Measurements from ENCODE around the gene CREM.
"Not testable (repeated sequence)": the region's sequence is repeated elsewhere in the genome, so short reads cannot be mapped to it uniquely, and the experiment has no call there.

The CREM gene

GRCh38 chr10:35194471-35194870 lies 67.8 kb downstream of the CREM start:
- DNase-seq (ENCODE audit: low read depth): no peak

- no peak for DNase-seq (ENCODE audit: low read depth)
Measured at GRCh38 chr10:35194906-35195305, 68.3 kb downstream of the CREM start.

GRCh38 chr10:35195361-35196306 lies 69.0 kb downstream of the CREM start:
- peak; percentile 55 for DNase-seq (ENCODE audit: low read depth)

DNA sequence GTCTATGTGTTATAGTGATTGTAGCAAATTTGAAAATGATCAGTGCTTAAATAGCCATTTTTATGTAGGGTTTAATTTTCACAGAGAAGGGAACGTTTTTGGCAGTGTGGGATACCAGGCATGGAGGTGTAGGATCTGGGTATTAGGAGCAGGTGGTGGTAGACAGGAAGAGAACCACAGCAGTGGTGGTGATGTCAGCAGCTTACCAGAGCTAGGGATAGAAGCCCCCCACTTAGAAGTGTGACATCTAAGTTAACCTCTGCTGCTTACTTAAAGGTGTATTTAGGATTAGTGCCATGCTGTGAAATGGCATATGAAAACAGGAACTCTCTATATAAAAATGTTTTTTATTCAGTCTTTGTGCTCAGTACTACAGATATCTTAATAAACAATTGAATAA lies 73.8 kb downstream of the CREM start:
- no peak for DNase-seq (ENCODE audit: low read depth)

DNA sequence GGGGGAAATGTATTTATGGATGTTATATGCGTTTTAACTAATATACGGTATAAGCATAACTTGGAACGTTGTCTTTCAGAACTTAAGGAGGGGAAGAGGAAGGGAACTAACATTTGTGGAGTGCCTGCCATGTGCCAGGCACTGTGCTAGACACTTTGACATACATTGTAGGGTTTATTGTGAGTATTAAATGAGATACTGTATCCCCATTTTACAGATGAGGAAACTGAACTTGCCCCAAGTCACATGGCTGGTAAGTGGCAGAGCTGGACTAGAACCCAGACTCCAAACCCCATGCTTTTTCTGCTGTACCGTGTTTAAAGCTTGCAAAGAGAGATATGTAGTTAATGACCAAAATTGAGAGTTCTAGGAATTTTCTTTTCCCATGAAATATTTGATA lies 74.6 kb downstream of the CREM start:
- DNase-seq (ENCODE audit: low read depth): no peak

DNA sequence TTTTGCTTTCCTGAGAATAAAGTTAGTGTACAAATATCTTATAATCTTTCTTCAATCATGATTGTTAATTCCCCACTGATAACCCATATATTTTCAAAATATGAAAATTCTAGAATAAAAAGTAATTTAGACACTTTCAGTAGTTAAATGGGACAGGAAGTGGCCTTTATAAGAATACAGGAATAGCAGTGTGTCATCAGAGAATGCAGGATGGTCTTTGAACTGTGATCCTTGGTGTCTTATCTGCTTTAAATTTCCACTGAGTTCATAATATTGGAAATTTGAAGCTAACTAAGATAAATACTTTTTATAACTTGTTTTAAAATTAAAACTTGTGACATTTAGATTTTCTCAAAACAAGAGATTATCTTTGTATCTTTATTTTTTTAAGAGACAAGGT lies 75.4 kb downstream of the CREM start:
- DNase-seq (ENCODE audit: low read depth): no peak

DNA sequence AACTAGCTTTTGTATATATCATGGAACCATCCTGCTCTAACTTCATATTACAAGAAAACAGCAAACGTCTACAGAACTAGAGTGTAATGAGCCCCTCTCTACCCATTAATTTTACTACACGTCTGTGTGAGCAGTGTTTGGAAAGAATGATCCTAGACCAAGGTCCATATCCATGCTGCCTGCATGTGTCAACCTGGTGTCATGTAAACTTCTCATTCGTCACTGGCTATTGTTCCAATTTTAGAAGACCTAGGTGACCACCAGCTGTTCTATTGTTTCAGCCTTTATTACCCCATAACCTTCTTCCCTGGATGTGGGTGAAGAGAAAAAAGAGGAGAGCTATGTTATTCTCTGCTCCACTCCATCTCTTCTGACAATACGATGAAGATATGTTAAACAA lies 77.1 kb downstream of the CREM start:
- DNase-seq (ENCODE audit: low read depth): no peak

GRCh38 chr10:35204650-35205319 lies 78.1 kb downstream of the CREM start:
- DNase-seq (ENCODE audit: low read depth): no peak

DNA sequence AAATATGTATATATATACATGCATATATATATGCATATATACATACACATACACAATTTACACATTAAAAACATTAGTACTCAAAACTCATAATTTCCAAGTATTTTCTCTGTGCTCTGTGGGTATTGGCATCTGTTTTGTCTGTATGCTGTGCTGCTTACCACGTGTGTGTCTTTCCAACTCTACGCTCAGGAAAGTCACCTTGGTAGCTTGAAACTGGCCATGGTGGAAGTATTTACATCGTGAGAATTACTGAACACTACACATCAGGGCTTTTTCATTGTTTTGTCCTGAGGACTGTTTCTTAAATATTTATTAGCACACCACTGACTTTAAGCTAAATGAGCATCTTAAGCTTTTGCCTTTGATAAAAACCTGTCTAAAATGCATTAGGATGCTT lies 79.6 kb downstream of the CREM start:
- no peak for DNase-seq (ENCODE audit: low read depth)

DNA sequence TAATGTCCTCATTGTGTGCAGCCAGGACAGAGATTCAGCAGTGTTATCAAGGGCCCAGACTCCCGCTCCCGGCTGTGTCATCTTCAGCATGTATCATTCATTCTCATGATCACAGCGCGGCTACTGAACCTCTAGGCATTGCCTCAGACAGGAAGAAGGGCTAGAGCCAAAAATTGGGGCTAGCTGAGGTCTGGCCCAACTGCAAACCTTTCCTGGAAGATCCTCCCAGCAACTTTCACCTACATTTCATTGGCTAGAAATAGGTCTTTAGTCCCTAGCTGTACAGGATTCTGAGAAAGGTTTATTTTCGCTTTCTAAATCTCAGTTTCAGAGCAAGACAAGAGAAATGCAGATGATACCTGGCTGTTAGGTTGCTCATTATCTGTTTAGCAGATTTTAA lies 81.9 kb downstream of the CREM start:
- DNase-seq (ENCODE audit: low read depth): no peak

GRCh38 chr10:35208949-35209613 lies 82.4 kb downstream of the CREM start:
- no peak for DNase-seq (ENCODE audit: low read depth)

- no peak for DNase-seq (ENCODE audit: low read depth)
Measured at GRCh38 chr10:35210961-35211360, 84.3 kb downstream of the CREM start.

GRCh38 chr10:35211390-35211789 lies 84.7 kb downstream of the CREM start:
- DNase-seq (ENCODE audit: low read depth): no peak

DNA sequence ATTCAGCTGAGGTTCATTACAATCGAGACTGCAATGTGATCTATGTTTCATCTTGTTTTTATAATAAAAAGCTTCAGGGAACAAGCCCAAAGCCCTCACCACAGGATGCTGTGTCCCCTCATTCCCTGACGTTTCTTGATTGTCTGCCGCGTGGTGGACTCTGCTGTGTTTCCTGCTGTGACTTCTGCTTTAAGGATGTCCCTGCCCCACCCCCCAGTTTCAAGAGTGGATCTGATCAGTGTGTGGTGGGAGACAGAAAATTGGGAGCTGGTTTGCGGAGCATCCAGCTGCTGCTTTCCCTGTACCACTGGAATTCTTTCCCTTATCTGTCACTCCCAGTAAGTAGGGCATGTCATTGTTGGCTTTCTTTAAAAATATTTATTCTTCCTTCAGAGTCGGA lies 86.2 kb downstream of the CREM start:
- DNase-seq (ENCODE audit: low read depth): no peak

DNA sequence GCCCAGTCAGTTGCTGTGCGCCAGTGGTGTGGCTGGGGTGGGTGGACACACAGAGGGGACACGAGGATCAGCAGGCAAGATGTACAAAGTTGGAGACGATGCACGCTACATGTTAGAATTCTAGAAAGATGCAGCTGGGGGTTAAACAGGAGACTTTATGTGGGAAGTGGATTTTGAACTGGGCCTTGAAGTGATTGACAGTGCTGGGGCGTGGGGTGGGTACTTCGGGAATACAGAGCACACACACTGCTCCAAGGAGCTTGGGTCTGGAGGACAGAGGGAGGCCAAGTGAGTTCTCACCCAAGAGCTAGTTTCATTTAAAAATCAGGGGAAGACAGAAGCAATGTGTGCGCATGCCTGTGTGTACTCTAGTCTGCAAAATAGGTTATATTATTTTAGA lies 87.1 kb downstream of the CREM start:
- DNase-seq (ENCODE audit: low read depth): no peak

DNA sequence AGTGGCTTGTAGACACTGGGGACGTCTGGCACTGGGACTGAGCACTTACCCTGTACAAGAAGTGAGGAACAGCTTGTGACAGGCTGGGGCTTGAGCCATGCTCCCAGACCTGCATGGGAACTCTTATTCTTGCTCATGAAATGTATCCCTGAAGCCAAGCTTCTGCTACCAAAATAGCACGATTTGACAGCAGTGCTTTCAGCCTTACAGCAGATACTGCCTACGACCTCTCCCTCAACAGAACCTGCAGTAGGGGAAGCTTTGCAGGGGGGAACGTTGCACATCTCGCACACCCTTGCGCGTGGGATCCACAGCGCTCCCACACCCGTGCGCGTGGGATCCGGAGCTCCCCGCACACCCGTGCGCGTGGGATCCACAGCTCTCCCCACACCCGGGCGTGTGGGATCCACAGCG lies 88.0 kb downstream of the CREM start:
- no peak for DNase-seq (ENCODE audit: low read depth)

GRCh38 chr10:35215107-35215506 lies 88.5 kb downstream of the CREM start:
- no peak for DNase-seq (ENCODE audit: low read depth)

DNA sequence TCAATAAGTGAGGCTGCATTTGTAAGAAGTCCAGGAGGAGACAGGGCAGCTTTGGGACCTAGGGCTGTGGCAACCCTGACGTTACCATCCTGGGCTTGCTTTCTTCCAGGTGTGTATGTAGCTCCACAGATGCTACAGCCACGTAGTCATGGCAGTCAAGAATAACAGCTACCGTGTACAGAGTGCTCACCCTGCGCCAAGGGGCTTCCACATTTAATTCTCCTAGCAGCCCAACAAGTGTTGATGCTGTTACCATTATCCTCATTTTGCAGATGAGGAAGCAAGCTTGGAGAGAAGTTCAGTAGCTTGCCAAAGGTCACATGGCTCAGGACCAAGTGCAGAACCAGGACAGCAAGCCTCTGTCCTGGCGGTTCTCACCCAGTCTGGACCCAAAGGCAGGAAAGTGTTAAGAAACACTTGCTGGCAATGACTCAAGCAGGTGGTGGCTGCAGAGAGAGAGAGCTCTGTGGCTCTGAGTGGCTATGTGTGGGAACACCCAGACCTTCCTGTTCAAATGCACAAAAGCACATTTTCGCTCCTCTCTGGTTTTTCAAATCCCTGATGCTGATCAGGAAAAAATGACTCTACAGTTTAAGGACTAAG lies 89.8 kb downstream of the CREM start:
- no peak for DNase-seq (ENCODE audit: low read depth)

DNA sequence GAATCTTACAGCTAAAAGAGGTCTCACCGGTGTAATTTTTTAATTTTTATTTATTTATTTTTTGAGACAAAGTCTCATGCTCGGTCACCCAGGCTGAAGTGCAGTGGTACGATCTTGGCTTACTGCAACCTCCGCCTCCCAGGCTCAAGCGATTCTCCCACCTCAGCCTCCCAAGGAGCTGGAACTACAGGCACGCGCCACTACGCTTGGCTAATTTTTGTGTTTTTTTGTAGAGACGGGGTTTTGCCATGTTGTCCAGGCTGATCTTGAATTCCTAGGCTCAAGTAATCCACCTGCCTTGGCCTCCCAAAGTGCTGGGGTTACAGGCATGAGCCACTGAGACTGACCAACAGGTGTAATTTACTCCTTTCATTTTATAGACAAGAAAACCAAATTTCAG lies 90.3 kb downstream of the CREM start:
- not testable (repeated sequence) for DNase-seq (ENCODE audit: low read depth)

DNA sequence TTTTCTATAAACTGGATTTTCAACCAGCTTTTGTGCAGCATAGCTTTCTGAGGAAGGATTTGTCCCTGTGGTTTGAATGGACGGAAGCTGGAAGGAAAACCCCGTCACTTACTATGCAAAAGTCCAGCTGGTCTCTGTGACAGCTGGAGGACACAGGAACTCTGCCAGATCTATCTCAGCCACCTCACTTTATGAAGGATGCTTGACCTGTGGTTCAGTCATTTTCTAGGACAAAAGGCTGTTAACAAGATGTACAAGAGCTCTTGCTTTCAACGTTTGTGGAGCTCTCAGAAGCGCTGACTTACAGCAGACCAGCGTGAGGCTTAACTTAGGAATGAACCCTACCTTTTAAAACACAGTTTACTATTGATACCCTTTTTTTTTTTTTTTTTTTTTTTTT lies 90.8 kb downstream of the CREM start:
- no peak for DNase-seq (ENCODE audit: low read depth)

GRCh38 chr10:35218339-35218955 lies 91.8 kb downstream of the CREM start:
- DNase-seq (ENCODE audit: low read depth): peak; percentile 67

- DNase-seq (ENCODE audit: low read depth): no peak
Measured at GRCh38 chr10:35219292-35219691, 92.6 kb downstream of the CREM start.
